Naive thymus-derived CD4-positive, alpha-beta T cell (primary cell): Measurements from ENCODE around the gene THAP7. TPM values are rescaled to one million over a fixed set of nuclear protein-coding genes. Genes with fewer than 3 reads are reported as not detected.

ENCODE experiments used
- ATAC-seq: fragments of 150-1000 bp; cut with Tn5 transposase; 2 replicates; pipeline ENCODE4 v1.10.0; 2021; ENCODE audit warnings: mild to moderate bottlenecking, moderate library complexity
- CTCF ChIA-PET: fragments of 350-600 bp; sonication (Branson Sonifier 250); formaldehyde crosslinking; loops from one replicate; lab custom pipeline; 2021; ENCODE audit warnings: antibody characterized with exemption; lab: Charles Lee
- POLR2A ChIA-PET: fragments of 350-600 bp; sonication (Branson Sonifier 250); formaldehyde crosslinking; loops from one replicate; lab custom pipeline; 2021; ENCODE audit warnings: antibody characterized with exemption, inconsistent platforms; lab: Charles Lee
- DNase-seq, 9 donors: peaks; one replicate each; pipeline versions ENCODE4 v3.0.0 to v3.0.0-alpha.2; 2020 to 2022; ENCODE audit warnings: mixed read lengths in 1 of 9
- H3K27ac ChIP-seq: one replicate; pipeline ENCODE4 v1.7.0; 2013; ENCODE audit warnings: mild to moderate bottlenecking, low read depth, low read length, moderate library complexity
- H3K27me3 ChIP-seq, 2 donors: one replicate each; pipeline ENCODE4 v1.7.0; 2013; ENCODE audit warnings: low read length in 2 of 2, mild to moderate bottlenecking in 2 of 2, moderate library complexity in 2 of 2; ENCODE audit not compliant: control insufficient read depth in 2 of 2, insufficient read depth in 2 of 2
- H3K36me3 ChIP-seq, 3 experiments: 1 replicate in 2 of 3; 2 replicates in 1 of 3; pipeline ENCODE4 v1.7.0; 2013; ENCODE audit warnings: low read length in 3 of 3, mild to moderate bottlenecking in 3 of 3, moderate library complexity in 1 of 3; ENCODE audit not compliant: insufficient read depth in 3 of 3, control insufficient read depth in 2 of 3
- H3K4me1 ChIP-seq, 2 donors: one replicate each; pipeline ENCODE4 v1.7.0; 2013; ENCODE audit warnings: low read length in 2 of 2, mild to moderate bottlenecking in 2 of 2, moderate library complexity in 1 of 2; ENCODE audit not compliant: control insufficient read depth in 2 of 2, insufficient read depth in 2 of 2
- H3K4me3 ChIP-seq: 2 replicates; pipeline ENCODE4 v1.7.0; 2013; ENCODE audit warnings: mild to moderate bottlenecking, low read length
- H3K9me3 ChIP-seq, 3 experiments: 1 replicate in 2 of 3; 2 replicates in 1 of 3; pipeline ENCODE4 v1.7.0; 2013; ENCODE audit warnings: low read length in 3 of 3; ENCODE audit not compliant: control insufficient read depth in 2 of 3
- H3K27ac Mint-ChIP-seq, 9 donors: one replicate each; pipeline ENCODE4 v1.8.0; 2020 to 2022; ENCODE audit warnings: mixed read lengths in 9 of 9, mild to moderate bottlenecking in 8 of 9, moderate library complexity in 5 of 9, inconsistent platforms in 2 of 9
- H3K27me3 Mint-ChIP-seq, 5 donors: one replicate each; pipeline ENCODE4 v1.8.0; 2021 to 2022; ENCODE audit warnings: mixed read lengths in 5 of 5, mild to moderate bottlenecking in 1 of 5
- H3K36me3 Mint-ChIP-seq, 5 donors: one replicate each; pipeline ENCODE4 v1.8.0; 2020 to 2022; ENCODE audit warnings: mixed read lengths in 5 of 5, mild to moderate bottlenecking in 3 of 5, inconsistent platforms in 1 of 5
- H3K4me1 Mint-ChIP-seq, 7 donors: one replicate each; pipeline ENCODE4 v1.8.0; 2020 to 2022; ENCODE audit warnings: mixed read lengths in 7 of 7, mild to moderate bottlenecking in 3 of 7, inconsistent platforms in 1 of 7
- H3K4me3 Mint-ChIP-seq, 10 donors: one replicate each; pipeline ENCODE4 v1.8.0; 2020 to 2022; ENCODE audit warnings: mild to moderate bottlenecking in 10 of 10, mixed read lengths in 10 of 10, moderate library complexity in 6 of 10, inconsistent platforms in 2 of 10
- H3K9me3 Mint-ChIP-seq, 11 donors: one replicate each; pipeline ENCODE4 v1.8.0; 2020 to 2022; ENCODE audit warnings: mixed read lengths in 11 of 11, mild to moderate bottlenecking in 4 of 11, inconsistent platforms in 1 of 11, moderate library complexity in 1 of 11
- intact Hi-C, 2 donors: fragments of 100-400 bp; cut with micrococcal nuclease; formaldehyde crosslinking; loops; one replicate each; pipeline ENCODE4 v1.15.1; 2023
- polyA plus RNA-seq, 2 donors: library from polyadenylated mRNA; unstranded; fragments of 300-500 nt; fragmentation: Illumina TruSeq; gene quantifications; one replicate each; pipeline ENCODE4 v1.2.3, GENCODE V29; 2021
- total RNA-seq, 6 experiments: library from RNA in 5 of 6; stranded (reverse) in 5 of 6; gene quantifications; 1 replicate in 5 of 6; 2 replicates in 1 of 6; pipeline ENCODE4 v1.2.3 and lab custom pipeline; 2021 to 2026

Gene THAP7
- total and polyA plus RNA-seq, 7 experiments from 2014 or later = 25.8 to 73.3 (median 64.7) TPM

DNA sequence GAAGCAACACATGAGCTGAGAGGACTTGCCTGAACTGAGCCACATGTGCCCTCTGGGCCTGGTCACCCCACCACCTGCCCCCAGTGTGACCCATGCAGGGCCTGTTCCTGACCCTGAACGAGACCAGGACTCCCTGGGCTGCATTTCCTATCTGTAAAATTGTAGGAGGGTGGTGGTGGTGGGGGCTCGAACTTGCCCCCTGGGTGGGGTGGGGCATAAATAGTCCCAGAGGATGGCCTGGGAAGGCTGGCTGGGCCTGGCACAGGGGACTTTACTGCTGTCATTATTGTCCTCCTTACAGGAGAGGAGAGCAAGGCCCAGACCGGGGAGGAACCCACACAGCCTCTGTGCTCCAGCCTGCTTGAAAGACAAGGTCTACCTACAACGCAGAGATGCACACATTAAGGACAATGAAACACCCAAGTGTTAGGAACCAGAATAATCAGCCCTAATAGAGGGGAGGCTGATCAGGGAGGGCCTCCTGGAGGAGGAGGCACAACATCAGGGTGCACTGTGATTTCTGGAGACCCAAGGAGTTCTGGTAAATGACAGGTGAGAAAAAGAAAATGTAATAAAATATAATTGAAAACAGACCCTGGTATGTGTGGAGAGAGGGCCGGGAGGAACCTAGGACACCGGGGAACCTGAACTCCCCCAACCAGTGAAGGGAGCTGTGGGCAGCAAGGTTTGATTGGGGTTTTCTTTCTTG lies 37.7 kb downstream of the THAP7 start:
- ATAC-seq (no peak), DNase-seq (no peak)
- Histone ChIP-seq H3K27ac (peak overlapping the region; percentile 7), H3K4me1 (no peaks in the 10 kb centered on the region), H3K4me3 (no peak overlapping the region), H3K9me3 (no peaks in the 10 kb centered on the region), H3K36me3 (no peaks in the 10 kb centered on the region), H3K27me3 (no peaks in the 10 kb centered on the region)
- peaks cover 4 to 33% (median 11%) of the 10 kb centered on the region in 5 donors for H3K27me3 Mint-ChIP-seq
- H3K4me1 Mint-ChIP-seq = peaks cover 0 to 17% (median 12%) of the 10 kb centered on the region in 7 donors
- ChIA-PET CTCF (no interaction called here), POLR2A (no interaction called here)
- H3K9me3 Mint-ChIP-seq = peaks cover 0 to 1% (median 0%) of the 10 kb centered on the region in 11 donors
- peak overlapping the region; percentile 72 to 88 (median 82) for H3K4me3 Mint-ChIP-seq
- no peaks in the 10 kb centered on the region for H3K36me3 Mint-ChIP-seq
- H3K27ac Mint-ChIP-seq = peak overlapping the region in 6 of 9 donors; percentile 3 to 78 (median 32)
- intact Hi-C loops = loop anchor here in 1 of 2 donors (5.0 to 10.0 kb wide), 2 partner anchors 38 to 151 kb away; partner anchors contain the start of gene THAP7

- Histone ChIP-seq H3K27me3 (no peaks in the 10 kb centered on the region), H3K4me1 (no peaks in the 10 kb centered on the region), H3K36me3 (no peaks in the 10 kb centered on the region), H3K4me3 (no peak overlapping the region), H3K9me3 (no peaks in the 10 kb centered on the region), H3K27ac (no peak overlapping the region)
- peaks cover 0 to 1% (median 0%) of the 10 kb centered on the region in 11 donors for H3K9me3 Mint-ChIP-seq
- H3K36me3 Mint-ChIP-seq = no peaks in the 10 kb centered on the region
- DNase-seq (no peak), ATAC-seq (no peak)
- peak overlapping the region in 2 of 9 donors; percentile 3 to 23 for H3K27ac Mint-ChIP-seq
- peak overlapping the region in 8 of 10 donors; percentile 15 to 84 (median 56) for H3K4me3 Mint-ChIP-seq
- peaks cover 5 to 37% (median 14%) of the 10 kb centered on the region in 5 donors for H3K27me3 Mint-ChIP-seq
- ChIA-PET POLR2A (no interaction called here), CTCF (no interaction called here)
- intact Hi-C loops = loop anchor here in 1 of 2 donors (5.0 to 10.0 kb wide), 2 partner anchors 39 to 151 kb away; partner anchors contain the start of gene THAP7
- peaks cover 0 to 17% (median 12%) of the 10 kb centered on the region in 7 donors for H3K4me1 Mint-ChIP-seq
Measured at GRCh38 chr22:20963201-20964052, 38.5 kb downstream of the THAP7 start.

- Histone ChIP-seq H3K4me1 (no peaks in the 10 kb centered on the region), H3K27me3 (no peaks in the 10 kb centered on the region), H3K27ac (no peak overlapping the region), H3K9me3 (no peaks in the 10 kb centered on the region), H3K36me3 (no peaks in the 10 kb centered on the region), H3K4me3 (no peak overlapping the region)
- ATAC-seq (no peak), DNase-seq (no peak)
- no peak overlapping the region for H3K4me3 Mint-ChIP-seq
- H3K36me3 Mint-ChIP-seq = no peaks in the 10 kb centered on the region
- intact Hi-C loops = loop anchor here in 1 of 2 donors (1.0 to 10.0 kb wide), 3 partner anchors 40 to 152 kb away; partner anchors contain the start of gene THAP7
- peaks cover 0 to 22% (median 17%) of the 10 kb centered on the region in 7 donors for H3K4me1 Mint-ChIP-seq
- ChIA-PET POLR2A (no interaction called here), CTCF (interaction anchor here (0.6 to 0.7 kb wide), 4 partner anchors 14 to 130 kb away, joined by 3 to 5 read pairs (median 4); no protein-coding TSS in a partner anchor)
- H3K27me3 Mint-ChIP-seq = peaks cover 13 to 46% (median 20%) of the 10 kb centered on the region in 5 donors
- peaks cover 0 to 1% (median 0%) of the 10 kb centered on the region in 11 donors for H3K9me3 Mint-ChIP-seq
- no peak overlapping the region for H3K27ac Mint-ChIP-seq
Measured at GRCh38 chr22:20962491-20962945, 39.4 kb downstream of the THAP7 start.

DNA sequence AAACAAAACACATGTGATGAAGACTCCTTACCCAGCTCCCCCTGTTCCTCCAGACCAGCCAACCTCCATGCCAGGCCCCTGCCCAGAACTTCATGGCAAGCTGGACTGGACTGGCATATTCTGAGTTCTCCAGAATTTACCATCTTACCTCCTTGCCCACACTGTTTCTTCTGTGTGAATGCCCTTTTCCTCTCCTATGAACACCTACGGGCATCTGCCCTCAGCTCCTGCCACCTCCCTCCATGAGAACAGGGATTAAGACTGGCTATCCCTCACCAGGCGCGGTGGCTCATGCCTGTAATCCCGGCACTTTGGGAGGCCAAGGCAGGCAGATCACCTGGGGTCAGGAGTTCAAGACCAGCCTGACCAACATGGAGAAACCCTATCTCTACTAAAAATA lies 41.3 kb downstream of the THAP7 start:
- Histone ChIP-seq H3K27me3 (peaks cover 0 to 9% of the 10 kb centered on the region in 2 donors), H3K4me1 (peaks cover 3 to 6% of the 10 kb centered on the region in 2 donors), H3K36me3 (no peaks in the 10 kb centered on the region), H3K4me3 (no peak overlapping the region), H3K9me3 (no peaks in the 10 kb centered on the region), H3K27ac (no peak overlapping the region)
- CTCF ChIA-PET = interaction anchor here (1.2 kb wide), 1 partner anchor 12 kb away, joined by 3 read pairs; no protein-coding TSS in a partner anchor
- Mint-ChIP-seq H3K27me3 (peaks cover 20 to 49% (median 24%) of the 10 kb centered on the region in 5 donors), H3K4me3 (no peak overlapping the region), H3K36me3 (no peaks in the 10 kb centered on the region), H3K9me3 (peaks cover 0 to 1% (median 0%) of the 10 kb centered on the region in 11 donors), H3K27ac (no peak overlapping the region), H3K4me1 (peaks cover 0 to 27% (median 21%) of the 10 kb centered on the region in 7 donors)
- no peak for ATAC-seq
- intact Hi-C loops = loop anchor here in 1 of 2 donors (5.0 to 10.0 kb wide), 2 partner anchors 42 to 154 kb away; partner anchors contain the start of gene THAP7
- POLR2A ChIA-PET = no interaction called here
- DNase-seq = no peak

- DNase-seq (no peak), ATAC-seq (no peak)
- H3K27me3 ChIP-seq = peaks cover 0 to 9% of the 10 kb centered on the region in 2 donors
- intact Hi-C loops = loop anchor here in 1 of 2 donors (5.0 to 10.0 kb wide), 2 partner anchors 42 to 155 kb away; partner anchors contain the start of gene THAP7
- H3K36me3 ChIP-seq = no peaks in the 10 kb centered on the region
- H3K4me1 ChIP-seq = peaks cover 3 to 6% of the 10 kb centered on the region in 2 donors
- ChIA-PET CTCF (interaction anchor here (0.7 to 1.2 kb wide), 5 partner anchors 11 to 145 kb away, joined by 3 to 6 read pairs (median 3); no protein-coding TSS in a partner anchor), POLR2A (interaction anchor here (0.7 kb wide), 1 partner anchor 24 kb away, joined by 3 read pairs; no protein-coding TSS in a partner anchor)
- Mint-ChIP-seq H3K27me3 (peaks cover 20 to 46% (median 24%) of the 10 kb centered on the region in 5 donors), H3K36me3 (no peaks in the 10 kb centered on the region), H3K27ac (no peak overlapping the region), H3K9me3 (peaks cover 0 to 1% (median 0%) of the 10 kb centered on the region in 11 donors), H3K4me3 (no peak overlapping the region), H3K4me1 (peaks cover 0 to 25% (median 21%) of the 10 kb centered on the region in 7 donors)
- no peaks in the 10 kb centered on the region for H3K9me3 ChIP-seq
- no peak overlapping the region for H3K4me3 ChIP-seq
- no peak overlapping the region for H3K27ac ChIP-seq
Measured at GRCh38 chr22:20959578-20960461, 42.1 kb downstream of the THAP7 start.
